MM.1S (cell line): ENCODE results near the gene BEAN1.

Experiments
- DNase-seq: peaks from one replicate; pipeline ENCODE4 v3.0.0-alpha.2; 2015
- H2AFZ ChIP-seq: fragments of 300-600 bp; sonication (generic); 2 replicates; pipeline ENCODE4 v1.6.0; 2016; ENCODE audit warnings: antibody characterized with exemption, low read length
- H3F3A ChIP-seq: fragments of 300-600 bp; sonication (generic); 2 replicates; pipeline ENCODE4 v1.6.1; 2016; ENCODE audit warnings: mild to moderate bottlenecking, antibody characterized with exemption, low read length, moderate library complexity, mixed read lengths; ENCODE audit not compliant: insufficient read depth
- H3K27ac ChIP-seq: fragments of 300-600 bp; sonication (generic); 2 replicates; pipeline ENCODE4 v1.5.1; 2016; ENCODE audit warnings: mild to moderate bottlenecking, low read length
- H3K27me3 ChIP-seq: fragments of 300-600 bp; sonication (generic); replicated peaks from 2 replicates; pipeline ENCODE4 v1.6.0; 2016; ENCODE audit warnings: low read length; ENCODE audit not compliant: insufficient read depth
- H3K36me3 ChIP-seq: fragments of 300-600 bp; sonication (generic); replicated peaks from 2 replicates; pipeline ENCODE4 v1.6.1; 2016; ENCODE audit warnings: mild to moderate bottlenecking, low read length, mixed read lengths; ENCODE audit not compliant: insufficient read depth
- H3K4me1 ChIP-seq: fragments of 300-600 bp; sonication (generic); 2 replicates; pipeline ENCODE4 v1.6.1; 2016; ENCODE audit warnings: low read length, mixed read lengths
- H3K4me2 ChIP-seq: fragments of 300-600 bp; sonication (generic); 2 replicates; pipeline ENCODE4 v1.6.0; 2016; ENCODE audit warnings: low read depth, low read length
- H3K4me3 ChIP-seq: fragments of 300-600 bp; sonication (generic); 2 replicates; pipeline ENCODE4 v1.5.1; 2016; ENCODE audit warnings: low read length, mixed read lengths
- H3K79me2 ChIP-seq: fragments of 300-600 bp; sonication (generic); 2 replicates; pipeline ENCODE4 v1.6.1; 2016; ENCODE audit warnings: mixed run types, low read length, mixed read lengths
- H3K9ac ChIP-seq: fragments of 300-600 bp; sonication (generic); 2 replicates; pipeline ENCODE4 v1.6.1; 2016; ENCODE audit warnings: low read length, mixed read lengths
- H3K9me2 ChIP-seq: fragments of 300-600 bp; sonication (generic); replicated peaks from 2 replicates; pipeline ENCODE4 v1.6.1; 2016; ENCODE audit warnings: mild to moderate bottlenecking, low read length, mixed read lengths; ENCODE audit not compliant: insufficient read depth
- H3K9me3 ChIP-seq: fragments of 300-600 bp; sonication (generic); replicated peaks from 2 replicates; pipeline ENCODE4 v1.6.1; 2016; ENCODE audit warnings: mild to moderate bottlenecking, low read length, mixed read lengths; ENCODE audit not compliant: insufficient read depth
- H4K20me1 ChIP-seq: fragments of 300-600 bp; sonication (generic); 2 replicates; pipeline ENCODE4 v1.6.1; 2016; ENCODE audit warnings: mild to moderate bottlenecking, low read length, moderate library complexity, mixed read lengths; ENCODE audit not compliant: insufficient read depth
- CTCF ChIP-seq: fragments of 300-600 bp; sonication (generic); IDR thresholded peaks from 2 replicates; pipeline ENCODE4 v1.5.1; 2016; ENCODE audit warnings: antibody characterized with exemption, low read length, mixed read lengths
- EZH2 ChIP-seq: fragments of 300-600 bp; sonication (generic); optimal IDR thresholded peaks from 2 replicates; pipeline ENCODE3; 2017; ENCODE audit warnings: low read depth, mild to moderate bottlenecking, antibody characterized with exemption, low read length, mixed read lengths
- EZH2phosphoT487 ChIP-seq: fragments of 300-600 bp; sonication (generic); IDR thresholded peaks from 2 replicates; pipeline ENCODE4 v1.6.1; 2018; ENCODE audit warnings: antibody characterized with exemption, low read length

The BEAN1 gene

GRCh38 chr16:66469947-66470546 lies 43.0 kb downstream of the BEAN1 start:
- Histone ChIP-seq H4K20me1 (no peaks in the 10 kb centered on the region), H2AFZ (no peak overlapping the region), H3K9ac (no peak overlapping the region), H3K4me3 (no peak overlapping the region), H3K27me3 (no peaks in the 10 kb centered on the region), H3F3A (no peaks in the 10 kb centered on the region), H3K27ac (no peak overlapping the region), H3K36me3 (no peaks in the 10 kb centered on the region), H3K79me2 (no peaks in the 10 kb centered on the region), H3K4me2 (no peak overlapping the region), H3K9me2 (no peaks in the 10 kb centered on the region), H3K9me3 (no peaks in the 10 kb centered on the region), H3K4me1 (peaks cover 10% of the 10 kb centered on the region)
- DNase-seq = no peak
- TF ChIP-seq EZH2phosphoT487 (no peak), CTCF (no peak), EZH2 (no peak)

- H2AFZ ChIP-seq = no peak overlapping the region
- H3K9me3 ChIP-seq = no peaks in the 10 kb centered on the region
- H3K9me2 ChIP-seq = no peaks in the 10 kb centered on the region
- H3K27ac ChIP-seq = no peak overlapping the region
- H3K4me3 ChIP-seq = no peak overlapping the region
- peaks cover 14% of the 10 kb centered on the region for H3K4me1 ChIP-seq
- DNase-seq = no peak
- no peak for TF ChIP-seq EZH2
- H3K9ac ChIP-seq = no peak overlapping the region
- H3F3A ChIP-seq = peaks cover 4% of the 10 kb centered on the region; the same call in 1 of the 2 replicates
- H3K36me3 ChIP-seq = no peaks in the 10 kb centered on the region
- no peaks in the 10 kb centered on the region for H3K27me3 ChIP-seq
- no peaks in the 10 kb centered on the region for H3K79me2 ChIP-seq
- H3K4me2 ChIP-seq = no peak overlapping the region
- no peaks in the 10 kb centered on the region for H4K20me1 ChIP-seq
Observed at GRCh38 chr16:66470556-66470955, 43.5 kb downstream of the BEAN1 start.

- Histone ChIP-seq H3K9me2 (no peaks in the 10 kb centered on the region), H3K27me3 (no peaks in the 10 kb centered on the region), H3F3A (peaks cover 4% of the 10 kb centered on the region; the same call in 1 of the 2 replicates), H3K4me2 (no peak overlapping the region), H3K27ac (no peak overlapping the region), H3K79me2 (no peaks in the 10 kb centered on the region), H3K9me3 (no peaks in the 10 kb centered on the region), H3K4me1 (peaks cover 17% of the 10 kb centered on the region), H3K4me3 (no peak overlapping the region), H3K9ac (no peak overlapping the region), H4K20me1 (no peaks in the 10 kb centered on the region), H2AFZ (no peak overlapping the region), H3K36me3 (no peaks in the 10 kb centered on the region)
- no peak for DNase-seq
- TF ChIP-seq EZH2 (no peak), CTCF (no peak), EZH2phosphoT487 (no peak)
Observed at GRCh38 chr16:66471264-66471663, 44.2 kb downstream of the BEAN1 start.

GRCh38 chr16:66471716-66472393 lies 44.8 kb downstream of the BEAN1 start:
- Histone ChIP-seq H3K9me3 (no peaks in the 10 kb centered on the region), H3K27ac (no peak overlapping the region), H3K4me2 (no peak overlapping the region), H3K27me3 (no peaks in the 10 kb centered on the region), H3F3A (peaks cover 9% of the 10 kb centered on the region), H3K79me2 (no peaks in the 10 kb centered on the region), H4K20me1 (no peaks in the 10 kb centered on the region), H3K4me1 (peaks cover 23% of the 10 kb centered on the region), H3K9ac (no peak overlapping the region), H3K36me3 (no peaks in the 10 kb centered on the region), H2AFZ (no peak overlapping the region), H3K9me2 (no peaks in the 10 kb centered on the region), H3K4me3 (no peak overlapping the region)
- DNase-seq = no peak
- TF ChIP-seq EZH2phosphoT487 = no peak
- TF ChIP-seq EZH2 = no peak
- TF ChIP-seq CTCF = no peak
